ENCODE data around the gene DMXL2.

Gene DMXL2

GRCh38 chr15:51588966-51589365 is 33.6 kb downstream of the DMXL2 start:
- Histone ChIP-seq H3K79me2 (ENCODE audit: low read length) (no peaks in the 10 kb centered on the region), H3K9me3 (ENCODE audit: insufficient read depth, low read length) (no peaks in the 10 kb centered on the region), H3K9ac (ENCODE audit: low read length) (no peak overlapping the region), H3K4me1 (ENCODE audit: low read length) (peaks cover 31% of the 10 kb centered on the region), H2AFZ (ENCODE audit: low read depth, low read length) (peak overlapping the region; percentile 8; the same call in 1 of the 2 replicates), H3K27ac (ENCODE audit: low read length) (peak overlapping the region; percentile 50; the same call in 1 of the 2 replicates), H3K36me3 (replicated peaks; ENCODE audit: low read depth, low read length) (no peaks in the 10 kb centered on the region), H3K27me3 (ENCODE audit: low read depth, low read length) (no peaks in the 10 kb centered on the region), H3K4me2 (ENCODE audit: low read length) (peak overlapping the region; percentile 52), H4K20me1 (ENCODE audit: insufficient read depth, low read length) (no peaks in the 10 kb centered on the region), H3K4me3 (ENCODE audit: low read length) (peak overlapping the region; percentile 28)
- TF ChIP-seq CTCF (IDR thresholded peaks at IDR 0.05; ENCODE audit: low read depth, low read length) (no peak), EZH2phosphoT487 (IDR thresholded peaks at IDR 0.05; ENCODE audit: low read depth) (no peak)

- H4K20me1 ChIP-seq (ENCODE audit: insufficient read depth, low read length) = no peaks in the 10 kb centered on the region
- no peak overlapping the region for H2AFZ ChIP-seq (ENCODE audit: low read depth, low read length)
- no peaks in the 10 kb centered on the region for H3K79me2 ChIP-seq (ENCODE audit: low read length)
- no peaks in the 10 kb centered on the region for H3K27me3 ChIP-seq (ENCODE audit: low read depth, low read length)
- H3K27ac ChIP-seq (ENCODE audit: low read length) = peak overlapping the region; percentile 35; the same call in 1 of the 2 replicates
- H3K4me2 ChIP-seq (ENCODE audit: low read length) = peak overlapping the region; percentile 23
- peaks cover 31% of the 10 kb centered on the region for H3K4me1 ChIP-seq (ENCODE audit: low read length)
- no peaks in the 10 kb centered on the region for H3K9me3 ChIP-seq (ENCODE audit: insufficient read depth, low read length)
- H3K36me3 ChIP-seq (replicated peaks; ENCODE audit: low read depth, low read length) = no peaks in the 10 kb centered on the region
- no peak overlapping the region for H3K9ac ChIP-seq (ENCODE audit: low read length)
- H3K4me3 ChIP-seq (ENCODE audit: low read length) = no peak overlapping the region
- TF ChIP-seq CTCF (IDR thresholded peaks at IDR 0.05; ENCODE audit: low read depth, low read length) (no peak), EZH2phosphoT487 (IDR thresholded peaks at IDR 0.05; ENCODE audit: low read depth) (no peak)
Measured at GRCh38 chr15:51585986-51586385, 36.6 kb downstream of the DMXL2 start.

- Histone ChIP-seq H3K36me3 (replicated peaks; ENCODE audit: low read depth, low read length) (no peaks in the 10 kb centered on the region), H3K4me3 (ENCODE audit: low read length) (no peak overlapping the region), H2AFZ (ENCODE audit: low read depth, low read length) (no peak overlapping the region), H3K27ac (ENCODE audit: low read length) (no peak overlapping the region), H4K20me1 (ENCODE audit: insufficient read depth, low read length) (no peaks in the 10 kb centered on the region), H3K27me3 (ENCODE audit: low read depth, low read length) (no peaks in the 10 kb centered on the region), H3K4me2 (ENCODE audit: low read length) (no peak overlapping the region), H3K9ac (ENCODE audit: low read length) (no peak overlapping the region), H3K79me2 (ENCODE audit: low read length) (no peaks in the 10 kb centered on the region), H3K9me3 (ENCODE audit: insufficient read depth, low read length) (no peaks in the 10 kb centered on the region), H3K4me1 (ENCODE audit: low read length) (peaks cover 5% of the 10 kb centered on the region)
- TF ChIP-seq EZH2phosphoT487 (IDR thresholded peaks at IDR 0.05; ENCODE audit: low read depth) (no peak), CTCF (IDR thresholded peaks at IDR 0.05; ENCODE audit: low read depth, low read length) (no peak)
Measured at GRCh38 chr15:51580982-51581381, 41.6 kb downstream of the DMXL2 start.

- no peaks in the 10 kb centered on the region for H3K36me3 ChIP-seq (replicated peaks; ENCODE audit: low read depth, low read length)
- no peaks in the 10 kb centered on the region for H4K20me1 ChIP-seq (ENCODE audit: insufficient read depth, low read length)
- no peaks in the 10 kb centered on the region for H3K9me3 ChIP-seq (ENCODE audit: insufficient read depth, low read length)
- H3K79me2 ChIP-seq (ENCODE audit: low read length) = no peaks in the 10 kb centered on the region
- H3K4me2 ChIP-seq (ENCODE audit: low read length) = no peak overlapping the region
- no peak overlapping the region for H3K27ac ChIP-seq (ENCODE audit: low read length)
- no peaks in the 10 kb centered on the region for H3K4me1 ChIP-seq (ENCODE audit: low read length)
- no peaks in the 10 kb centered on the region for H3K27me3 ChIP-seq (ENCODE audit: low read depth, low read length)
- TF ChIP-seq CTCF (IDR thresholded peaks at IDR 0.05; ENCODE audit: low read depth, low read length) (no peak), EZH2phosphoT487 (IDR thresholded peaks at IDR 0.05; ENCODE audit: low read depth) (no peak)
- no peak overlapping the region for H3K9ac ChIP-seq (ENCODE audit: low read length)
- no peak overlapping the region for H3K4me3 ChIP-seq (ENCODE audit: low read length)
- no peak overlapping the region for H2AFZ ChIP-seq (ENCODE audit: low read depth, low read length)
Measured at GRCh38 chr15:51580385-51580784, 42.2 kb downstream of the DMXL2 start.
